K562 (cell line): ENCODE data around the gene OBSCN. TPM values are rescaled to one million over a fixed set of nuclear protein-coding genes. Genes with fewer than 3 reads are reported as not detected.

ENCODE experiments used
- CAMTA2 ChIP-seq: fragments of 250-450 bp; sonication (Bioruptor Pico); conservative IDR thresholded peaks from 2 replicates; pipeline ENCODE4 v1.5.1; 2022
- CHAMP1 ChIP-seq: fragments of 450-650 bp; IDR thresholded peaks from 2 replicates; pipeline ENCODE4 v1.6.1; 2016; ENCODE audit warnings: mild to moderate bottlenecking
- GTF2E2 ChIP-seq: fragments of 200-800 bp; sonication (Bioruptor generic); IDR thresholded peaks from 2 replicates; pipeline ENCODE4 v1.6.1; 2016; ENCODE audit warnings: missing genetic modification characterization, missing compliant biosample characterization
- MAFG ChIP-seq: fragments of 450-650 bp; conservative IDR thresholded peaks from 2 replicates; pipeline ENCODE4 v1.6.1; 2016; ENCODE audit warnings: missing genetic modification characterization, missing compliant biosample characterization
- MTF1 ChIP-seq: fragments of 250-450 bp; sonication (Bioruptor Pico); IDR thresholded peaks from 2 replicates; pipeline ENCODE4 v1.9.0; 2021; ENCODE audit warnings: moderate library complexity, mild to moderate bottlenecking, inconsistent platforms, borderline replicate concordance
- PPARD ChIP-seq: fragments of 250-450 bp; sonication (Bioruptor Pico); IDR thresholded peaks from 2 replicates; pipeline ENCODE4 v1.8.0; 2022; ENCODE audit warnings: inconsistent platforms, mild to moderate bottlenecking, moderate library complexity
- PURB ChIP-seq: sonication (generic); formaldehyde crosslinking; IDR thresholded peaks from 2 replicates; pipeline ENCODE4 v1.9.0; 2021; ENCODE audit warnings: low read depth, mild to moderate bottlenecking, missing genetic modification reagents
- SMARCC2 ChIP-seq: fragments of 450-650 bp; IDR thresholded peaks from 2 replicates; pipeline ENCODE4 v1.6.1; 2017; ENCODE audit warnings: antibody characterized with exemption, moderate library complexity, mild to moderate bottlenecking, low read depth
- TFE3 ChIP-seq: fragments of 450-650 bp; formaldehyde crosslinking; IDR thresholded peaks from 2 replicates; pipeline ENCODE4 v1.4.0; 2020; ENCODE audit warnings: mild to moderate bottlenecking, mixed read lengths
- THAP12 ChIP-seq: fragments of 250-450 bp; sonication (Bioruptor Pico); IDR thresholded peaks from 2 replicates; pipeline ENCODE4 v1.9.0; 2021; ENCODE audit warnings: mild to moderate bottlenecking, inconsistent platforms
- TRIM28 ChIP-seq: fragments of 450-650 bp; IDR thresholded peaks from 2 replicates; pipeline ENCODE4 v1.6.1; 2017
- XRCC4 ChIP-seq: IDR thresholded peaks from one replicate; pipeline ENCODE4 v1.6.1; 2011; ENCODE audit not compliant: insufficient read depth, insufficient read length; ENCODE audit errors: extremely low read depth
- ZBTB49 ChIP-seq: sonication (generic); formaldehyde crosslinking; IDR thresholded peaks from 2 replicates; pipeline ENCODE4 v1.8.0; 2022; ENCODE audit warnings: missing genetic modification reagents, mild to moderate bottlenecking, borderline replicate concordance
- ZNF23 ChIP-seq: fragments of 250-450 bp; sonication (Bioruptor Pico); IDR thresholded peaks from 2 replicates; pipeline ENCODE4 v1.4.0; 2020; ENCODE audit warnings: mild to moderate bottlenecking
- ZNF274 ChIP-seq: IDR thresholded peaks from 2 replicates; pipeline ENCODE4 v1.6.1; 2011; ENCODE audit warnings: low read depth, mild to moderate bottlenecking, low read length, moderate library complexity, borderline replicate concordance
- ZNF511 ChIP-seq: sonication (generic); formaldehyde crosslinking; IDR thresholded peaks from 2 replicates; pipeline ENCODE4 v1.8.0; 2022; ENCODE audit warnings: mild to moderate bottlenecking, missing genetic modification reagents
- polyA plus RNA-seq, 8 experiments: library from polyadenylated mRNA; depleted of rRNA in 4 of 8; stranded (reverse) in 5 of 8; unstranded in 3 of 8; fragments of >200 nt; fragmentation: Nextera tagmentation in 2 of 8; fragmentation: Illumina TruSeq in 1 of 8; extraction: Ambion mirVana in 2 of 8; extraction: Trizol in 1 of 8; gene quantifications; 2 replicates each; pipeline versions ENCODE4 v1.2.1 to v1.2.3, GENCODE V29; 2011 to 2014; ENCODE audit warnings: inconsistent platforms in 1 of 8, missing spikeins in 1 of 8
- total RNA-seq, 7 experiments: library from RNA; depleted of rRNA in 6 of 7; stranded (reverse); fragments of >200 nt in 6 of 7; fragmentation: Illumina TruSeq in 2 of 7; extraction: Trizol in 2 of 7; gene quantifications; 2 replicates each; pipeline versions ENCODE4 v1.2.1 to v1.2.3, GENCODE V29; 2011 to 2021; ENCODE audit warnings: low replicate concordance in 1 of 7

OBSCN gene
- total and polyA plus RNA-seq, 9 of the 15 experiments (the other 6 are each of a cell fraction or from before 2014, with no cell fraction given): 0.18 to 19.7 (median 3.6) TPM

- no peak for TF ChIP-seq PPARD (CRISPR knock-in tag)
- TF ChIP-seq ZBTB49 (CRISPR knock-in tag): no peak
- no peak for TF ChIP-seq GTF2E2 (tag)
- TF ChIP-seq TFE3 (CRISPR knock-in tag): no peak
- no peak for TF ChIP-seq CAMTA2 (CRISPR knock-in tag)
- no peak for TF ChIP-seq ZNF274
- no peak for TF ChIP-seq SMARCC2
- no peak for TF ChIP-seq THAP12 (CRISPR knock-in tag)
- TF ChIP-seq PURB (CRISPR knock-in tag): no peak
- 0 out of 2 replicates have a peak, but pooled peaks have one; percentile 1 for TF ChIP-seq MAFG (tag)
- TF ChIP-seq ZNF23: no peak
- no peak for TF ChIP-seq CHAMP1
- TF ChIP-seq MTF1: no peak
- no peak for TF ChIP-seq TRIM28
- TF ChIP-seq ZNF511 (CRISPR knock-in tag): peak; percentile 46; the same call in 1 of the 2 replicates
- no peak for TF ChIP-seq XRCC4
Observed at GRCh38 chr1:228369608-228370438, 162.0 kb downstream of the OBSCN start (continued).
